Vagina (tissue), 2 donors: ENCODE data around the gene IRS2. TPM values are rescaled to one million over a fixed set of nuclear protein-coding genes. Genes with fewer than 3 reads are reported as not detected.

Experiments used
- DNase-seq, 2 donors: peaks; one replicate each; pipeline ENCODE4 v3.0.0-alpha.2; 2017; ENCODE audit errors: extremely low spot score in 2 of 2
- H3K27ac ChIP-seq: fragments of 200-600 bp; sonication (generic); one replicate; pipeline ENCODE4 v1.5.1; 2019
- H3K27me3 ChIP-seq: fragments of 200-600 bp; sonication (generic); one replicate; pipeline ENCODE4 v1.5.1; 2019
- H3K36me3 ChIP-seq, 2 donors: fragments of 200-600 bp; sonication (generic); one replicate each; pipeline ENCODE4 v1.5.1; 2017 to 2019
- H3K4me1 ChIP-seq: fragments of 200-600 bp; sonication (generic); one replicate; pipeline ENCODE4 v1.5.1; 2019
- H3K4me3 ChIP-seq, 2 donors: fragments of 200-600 bp; sonication (generic); 1 replicate in 1 of 2; 2 replicates in 1 of 2; pipeline ENCODE4 v1.5.1; 2016 to 2019
- H3K9me3 ChIP-seq: fragments of 200-600 bp; sonication (generic); one replicate; pipeline ENCODE4 v1.5.1; 2019
- CTCF ChIP-seq, 3 experiments: fragments of 450-650 bp in 2 of 3; fragments of 200-600 bp in 1 of 3; sonication (generic) in 1 of 3; IDR thresholded peaks; one replicate each; pipeline ENCODE4 v1.5.1; 2017 to 2019; ENCODE audit warnings: antibody characterized with exemption in 3 of 3, mild to moderate bottlenecking in 2 of 3, moderate library complexity in 2 of 3
- POLR2A ChIP-seq, 2 donors: fragments of 450-650 bp; IDR thresholded peaks; one replicate each; pipeline ENCODE4 v1.6.1; 2017; ENCODE audit warnings: antibody characterized with exemption in 2 of 2, mild to moderate bottlenecking in 2 of 2, moderate library complexity in 2 of 2
- POLR2AphosphoS5 ChIP-seq, 2 donors: sonication (generic); formaldehyde crosslinking; IDR thresholded peaks; one replicate each; pipeline ENCODE4 v1.9.0; 2017; ENCODE audit warnings: antibody characterized with exemption in 2 of 2, mild to moderate bottlenecking in 2 of 2, low read depth in 1 of 2; ENCODE audit not compliant: insufficient read depth in 1 of 2
- intact Hi-C: fragments of 100-400 bp; cut with DNase I; formaldehyde crosslinking; loops from one replicate; pipeline ENCODE4 v1.15.1; 2023
- total RNA-seq: library from RNA; depleted of rRNA; stranded (reverse); fragments of >200 nt; gene quantifications from one replicate; pipeline ENCODE4 v1.2.3, GENCODE V29; 2016

Gene IRS2
- total RNA-seq, 1 donor from 2014 or later = 25.0 TPM

DNA sequence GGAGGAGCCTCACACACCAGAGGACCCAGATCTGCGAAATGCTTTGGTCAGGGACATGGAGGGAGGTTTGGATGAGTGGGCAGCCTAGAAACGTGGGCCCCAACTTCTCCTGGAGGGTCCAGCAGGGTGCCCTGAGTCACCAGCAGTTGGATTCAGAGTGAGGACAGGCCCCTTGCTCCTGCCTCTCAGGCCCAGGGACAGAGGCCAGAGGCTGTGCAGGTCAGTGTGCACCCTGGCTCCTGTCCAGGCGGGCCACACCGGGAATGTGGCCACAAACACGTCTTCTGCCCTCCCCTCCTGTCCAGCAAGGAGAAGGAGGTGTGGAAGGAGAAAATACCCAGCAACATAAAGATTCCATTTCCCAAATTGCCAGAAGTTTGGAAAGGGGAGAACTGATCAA lies 19.4 kb downstream of the IRS2 start:
- Histone ChIP-seq H3K4me3 (no peak overlapping the region), H3K9me3 (no peaks in the 10 kb centered on the region), H3K4me1 (peaks cover 59% of the 10 kb centered on the region), H3K27me3 (no peaks in the 10 kb centered on the region), H3K36me3 (peaks cover 0 to 6% of the 10 kb centered on the region in 2 donors), H3K27ac (no peak overlapping the region)
- intact Hi-C loops = no loop called here
- no peak for TF ChIP-seq POLR2A (IDR thresholded peaks at IDR 0.05)
- TF ChIP-seq POLR2AphosphoS5 (IDR thresholded peaks at IDR 0.05; ENCODE audit: insufficient read depth in 1 of 2, low read depth in 1 of 2) = no peak
- no peak for TF ChIP-seq CTCF (IDR thresholded peaks at IDR 0.05)
- DNase-seq = no peak

- Histone ChIP-seq H3K9me3 (no peaks in the 10 kb centered on the region), H3K36me3 (no peaks in the 10 kb centered on the region), H3K27ac (no peak overlapping the region), H3K4me3 (no peak overlapping the region), H3K4me1 (peaks cover 67% of the 10 kb centered on the region), H3K27me3 (no peaks in the 10 kb centered on the region)
- intact Hi-C loops = no loop called here
- no peak for DNase-seq
- no peak for TF ChIP-seq CTCF (IDR thresholded peaks at IDR 0.05)
- TF ChIP-seq POLR2A (IDR thresholded peaks at IDR 0.05) = no peak
- no peak for TF ChIP-seq POLR2AphosphoS5 (IDR thresholded peaks at IDR 0.05; ENCODE audit: insufficient read depth in 1 of 2, low read depth in 1 of 2)
These were observed 21.7 kb downstream of the IRS2 start for GRCh38 chr13:109764470-109765291.

DNA sequence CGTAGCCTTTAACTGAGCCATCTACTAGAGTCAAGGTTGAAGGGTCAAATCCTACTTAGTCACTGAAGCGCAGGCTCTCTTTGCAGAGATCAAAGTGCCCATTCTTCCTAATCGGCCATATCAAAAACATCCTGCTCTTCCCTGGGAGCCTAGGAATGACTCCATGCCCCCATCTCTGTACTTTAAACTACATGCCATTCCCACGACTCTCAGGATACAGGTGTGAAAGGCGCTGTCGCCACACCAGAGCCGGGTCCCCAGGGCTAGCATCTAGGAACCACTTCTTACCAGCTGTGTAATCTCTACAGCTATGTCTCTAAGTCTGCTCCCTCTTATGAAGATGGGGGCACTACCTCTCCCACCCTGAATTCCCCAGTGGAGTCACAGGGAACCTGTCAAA lies 22.3 kb downstream of the IRS2 start:
- intact Hi-C loops = no loop called here
- H3K9me3 ChIP-seq = no peaks in the 10 kb centered on the region
- no peak overlapping the region for H3K27ac ChIP-seq
- peaks cover 68% of the 10 kb centered on the region for H3K4me1 ChIP-seq
- no peak for DNase-seq
- TF ChIP-seq CTCF (IDR thresholded peaks at IDR 0.05) (no peak), POLR2AphosphoS5 (IDR thresholded peaks at IDR 0.05; ENCODE audit: insufficient read depth in 1 of 2, low read depth in 1 of 2) (no peak), POLR2A (IDR thresholded peaks at IDR 0.05) (no peak)
- H3K4me3 ChIP-seq = no peak overlapping the region
- no peaks in the 10 kb centered on the region for H3K36me3 ChIP-seq
- no peaks in the 10 kb centered on the region for H3K27me3 ChIP-seq

DNA sequence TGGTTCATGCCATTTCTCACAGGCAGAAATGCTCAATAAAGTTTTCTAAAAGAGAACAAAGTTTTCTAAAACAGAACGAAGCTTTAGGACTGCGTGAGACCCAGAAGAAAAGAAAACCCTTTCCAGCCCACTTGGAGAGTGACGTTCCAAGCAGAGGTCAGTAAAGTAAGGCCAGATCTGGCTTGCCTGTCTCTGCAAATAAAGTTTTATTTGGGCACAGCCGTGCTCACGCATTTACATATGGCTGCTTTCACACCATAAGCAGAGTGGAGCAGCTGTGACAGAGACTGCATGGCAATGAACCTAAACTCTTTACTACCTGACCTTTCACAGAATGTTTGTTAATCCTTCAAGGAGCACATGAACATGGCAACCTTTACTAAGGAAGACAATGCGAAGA lies 23.6 kb downstream of the IRS2 start:
- Histone ChIP-seq H3K9me3 (no peaks in the 10 kb centered on the region), H3K36me3 (no peaks in the 10 kb centered on the region), H3K4me3 (no peak overlapping the region), H3K4me1 (peaks cover 71% of the 10 kb centered on the region), H3K27me3 (no peaks in the 10 kb centered on the region), H3K27ac (no peak overlapping the region)
- DNase-seq = no peak
- TF ChIP-seq POLR2A (IDR thresholded peaks at IDR 0.05) (no peak), POLR2AphosphoS5 (IDR thresholded peaks at IDR 0.05; ENCODE audit: insufficient read depth in 1 of 2, low read depth in 1 of 2) (no peak), CTCF (IDR thresholded peaks at IDR 0.05) (no peak)
- intact Hi-C loops = no loop called here

GRCh38 chr13:109761695-109762094 lies 24.7 kb downstream of the IRS2 start:
- intact Hi-C loops = no loop called here
- Histone ChIP-seq H3K9me3 (no peaks in the 10 kb centered on the region), H3K27ac (no peak overlapping the region), H3K4me1 (peaks cover 71% of the 10 kb centered on the region), H3K4me3 (no peak overlapping the region), H3K36me3 (no peaks in the 10 kb centered on the region), H3K27me3 (no peaks in the 10 kb centered on the region)
- no peak for DNase-seq
- TF ChIP-seq CTCF (IDR thresholded peaks at IDR 0.05) (no peak), POLR2A (IDR thresholded peaks at IDR 0.05) (no peak), POLR2AphosphoS5 (IDR thresholded peaks at IDR 0.05; ENCODE audit: insufficient read depth in 1 of 2, low read depth in 1 of 2) (no peak)
